NCI-H2081 treated with DMSO at 0.1 percent for 48 hours (cell line): ENCODE data around the gene PSMG1.

Experiments
- DNase-seq: peaks from one replicate; lab custom pipeline; 2025; lab: John Stamatoyannopoulos, UW

Gene PSMG1

GRCh38 chr21:39156024-39156423, 27.2 kb downstream of the PSMG1 start:
- DNase-seq = no peak

- DNase-seq = no peak
Measured at GRCh38 chr21:39155578-39155977, 27.7 kb downstream of the PSMG1 start.

- no peak for DNase-seq
Measured at GRCh38 chr21:39153842-39154241, 29.4 kb downstream of the PSMG1 start.

GRCh38 chr21:39153373-39153772, 29.9 kb downstream of the PSMG1 start:
- no peak for DNase-seq

GRCh38 chr21:39152271-39152670, 31.0 kb downstream of the PSMG1 start:
- no peak for DNase-seq

- no peak for DNase-seq
Measured at GRCh38 chr21:39150877-39151276, 32.4 kb downstream of the PSMG1 start.

GRCh38 chr21:39150316-39150715, 32.9 kb downstream of the PSMG1 start:
- no peak for DNase-seq

GRCh38 chr21:39149882-39150281, 33.4 kb downstream of the PSMG1 start:
- DNase-seq = no peak

GRCh38 chr21:39148975-39149374, 34.3 kb downstream of the PSMG1 start:
- DNase-seq = no peak

- DNase-seq = no peak
Measured at GRCh38 chr21:39144191-39144590, 39.1 kb downstream of the PSMG1 start.

- DNase-seq = no peak
Measured at GRCh38 chr21:39142972-39143371, 40.3 kb downstream of the PSMG1 start.

- DNase-seq = no peak
Measured at GRCh38 chr21:39141502-39141901, 41.7 kb downstream of the PSMG1 start.

GRCh38 chr21:39137248-39138178, 45.7 kb downstream of the PSMG1 start:
- no peak for DNase-seq

GRCh38 chr21:39136711-39137110, 46.5 kb downstream of the PSMG1 start:
- no peak for DNase-seq

GRCh38 chr21:39136138-39136537, 47.1 kb downstream of the PSMG1 start:
- DNase-seq = peak; percentile 3

GRCh38 chr21:39134288-39134810, 48.9 kb downstream of the PSMG1 start:
- no peak for DNase-seq

GRCh38 chr21:39132248-39132647, 51.0 kb downstream of the PSMG1 start:
- no peak for DNase-seq

- DNase-seq = no peak
Measured at GRCh38 chr21:39131791-39132190, 51.5 kb downstream of the PSMG1 start.

- no peak for DNase-seq
Measured at GRCh38 chr21:39127506-39127905, 55.7 kb downstream of the PSMG1 start.

GRCh38 chr21:39126486-39126806, 56.8 kb downstream of the PSMG1 start:
- DNase-seq = no peak

GRCh38 chr21:39125752-39126485, 57.3 kb downstream of the PSMG1 start:
- peak; percentile 16 for DNase-seq
